MCF 10A (cell line): Measurements from ENCODE around the gene CCT2. TPM values are rescaled to one million over a fixed set of nuclear protein-coding genes. Genes with fewer than 3 reads are reported as not detected.
A peak's percentile ranks its signal among the peaks of the same experiment; 100 is the strongest.

Experiments used
- BruUV-seq: library from RNA; stranded (reverse); fragments of 400-500 nt; replicated peaks from 2 replicates; lab custom pipeline; 2021; lab: Mats Ljungman, UMichigan
- CTCF ChIA-PET: fragments of 300-600 bp; sonication (Branson Sonifier 250); formaldehyde crosslinking; extraction: SDS; loops from one replicate; lab custom pipeline; 2021; ENCODE audit warnings: antibody characterized with exemption, inconsistent platforms; lab: Yijun Ruan, JAX
- POLR2A ChIA-PET: fragments of 300-600, 350-650 bp; sonication (Branson Sonifier 250); formaldehyde crosslinking; extraction: SDS; loops from one replicate; lab custom pipeline; 2020; ENCODE audit warnings: antibody characterized with exemption, inconsistent platforms; lab: Yijun Ruan, JAX
- DNase-seq: peaks from one replicate; pipeline ENCODE4 v3.0.0-alpha.2; 2018; ENCODE audit not compliant: unreplicated experiment
- H3K27ac Mint-ChIP-seq: one replicate; pipeline ENCODE4 v1.8.0; 2022; ENCODE audit warnings: mild to moderate bottlenecking, low read depth, mixed read lengths; ENCODE audit not compliant: unreplicated experiment
- H3K27me3 Mint-ChIP-seq: one replicate; pipeline ENCODE4 v1.8.0; 2022; ENCODE audit warnings: mixed read lengths; ENCODE audit not compliant: insufficient read depth, unreplicated experiment
- H3K36me3 Mint-ChIP-seq: one replicate; pipeline ENCODE4 v1.8.0; 2022; ENCODE audit warnings: mild to moderate bottlenecking, moderate library complexity, mixed read lengths; ENCODE audit not compliant: insufficient read depth, unreplicated experiment
- H3K4me1 Mint-ChIP-seq: one replicate; pipeline ENCODE4 v1.8.0; 2022; ENCODE audit warnings: mixed read lengths; ENCODE audit not compliant: insufficient read depth, unreplicated experiment
- H3K4me3 Mint-ChIP-seq: one replicate; pipeline ENCODE4 v1.8.0; 2022; ENCODE audit warnings: mild to moderate bottlenecking, moderate library complexity, mixed read lengths; ENCODE audit not compliant: unreplicated experiment
- H3K9me3 Mint-ChIP-seq: one replicate; pipeline ENCODE4 v1.8.0; 2022; ENCODE audit warnings: mixed read lengths; ENCODE audit not compliant: unreplicated experiment
- intact Hi-C: fragments of 100-400 bp; cut with micrococcal nuclease; formaldehyde crosslinking; loops from 2 replicates; pipeline ENCODE4 v1.14.1; 2022
- total RNA-seq: library from RNA; stranded (reverse); gene quantifications from 2 replicates; pipeline ENCODE4 v1.2.3, GENCODE V29; 2022
- TF ChIP-seq, protein P1 (sequence below): fragments of 200-600 bp; IDR thresholded peaks from one replicate; pipeline ENCODE4 v1.8.0; 2022; ENCODE audit warnings: antibody characterized with exemption, mild to moderate bottlenecking; ENCODE audit not compliant: unreplicated experiment

Gene CCT2
- total RNA-seq, 1 experiment from 2014 or later = 212 TPM

- no peak overlapping the region for H3K4me3 Mint-ChIP-seq
- TF ChIP-seq, protein P1, sequence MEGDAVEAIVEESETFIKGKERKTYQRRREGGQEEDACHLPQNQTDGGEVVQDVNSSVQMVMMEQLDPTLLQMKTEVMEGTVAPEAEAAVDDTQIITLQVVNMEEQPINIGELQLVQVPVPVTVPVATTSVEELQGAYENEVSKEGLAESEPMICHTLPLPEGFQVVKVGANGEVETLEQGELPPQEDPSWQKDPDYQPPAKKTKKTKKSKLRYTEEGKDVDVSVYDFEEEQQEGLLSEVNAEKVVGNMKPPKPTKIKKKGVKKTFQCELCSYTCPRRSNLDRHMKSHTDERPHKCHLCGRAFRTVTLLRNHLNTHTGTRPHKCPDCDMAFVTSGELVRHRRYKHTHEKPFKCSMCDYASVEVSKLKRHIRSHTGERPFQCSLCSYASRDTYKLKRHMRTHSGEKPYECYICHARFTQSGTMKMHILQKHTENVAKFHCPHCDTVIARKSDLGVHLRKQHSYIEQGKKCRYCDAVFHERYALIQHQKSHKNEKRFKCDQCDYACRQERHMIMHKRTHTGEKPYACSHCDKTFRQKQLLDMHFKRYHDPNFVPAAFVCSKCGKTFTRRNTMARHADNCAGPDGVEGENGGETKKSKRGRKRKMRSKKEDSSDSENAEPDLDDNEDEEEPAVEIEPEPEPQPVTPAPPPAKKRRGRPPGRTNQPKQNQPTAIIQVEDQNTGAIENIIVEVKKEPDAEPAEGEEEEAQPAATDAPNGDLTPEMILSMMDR = no peak
- intact Hi-C loops = no loop called here
- ChIA-PET CTCF (interaction anchor here (0.8 to 4.4 kb wide), 2 partner anchors 12 to 1370 kb away, joined by 3 to 19 read pairs; no protein-coding TSS in a partner anchor), POLR2A (interaction anchor here (0.8 kb wide), 1 partner anchor 13 kb away, joined by 6 read pairs; no protein-coding TSS in a partner anchor)
- no peaks in the 10 kb centered on the region for H3K9me3 Mint-ChIP-seq
- no peak overlapping the region for H3K27ac Mint-ChIP-seq
- no peaks in the 10 kb centered on the region for H3K36me3 Mint-ChIP-seq
- H3K4me1 Mint-ChIP-seq = no peaks in the 10 kb centered on the region
- peaks cover under 1% of the 10 kb centered on the region for H3K27me3 Mint-ChIP-seq
- no TSS peak for BruUV-seq
- no peak for DNase-seq
Observed at GRCh38 chr12:69627501-69627900, 42.2 kb downstream of the CCT2 start.

- ChIA-PET CTCF (interaction anchor here (1.3 to 2.2 kb wide), 2 partner anchors 9 to 10 kb away, joined by 4 to 5 read pairs; no protein-coding TSS in a partner anchor), POLR2A (no interaction called here)
- TF ChIP-seq, protein P1 = no peak
- H3K27ac Mint-ChIP-seq = no peak overlapping the region
- no peaks in the 10 kb centered on the region for H3K4me1 Mint-ChIP-seq
- H3K27me3 Mint-ChIP-seq = no peaks in the 10 kb centered on the region
- intact Hi-C loops = loop anchor here (10.0 kb wide), 2 partner anchors 275 to 475 kb away; partner anchors contain the start of gene YEATS4
- BruUV-seq = no TSS peak
- H3K36me3 Mint-ChIP-seq = no peaks in the 10 kb centered on the region
- no peak overlapping the region for H3K4me3 Mint-ChIP-seq
- H3K9me3 Mint-ChIP-seq = no peaks in the 10 kb centered on the region
- DNase-seq = peak; percentile 27
Observed at GRCh38 chr12:69630191-69630590, 44.9 kb downstream of the CCT2 start.

- H3K27ac Mint-ChIP-seq = no peak overlapping the region
- intact Hi-C loops = loop anchor here (10.0 kb wide), 2 partner anchors 278 to 478 kb away; partner anchors contain the start of gene YEATS4
- BruUV-seq = no TSS peak
- no peaks in the 10 kb centered on the region for H3K9me3 Mint-ChIP-seq
- POLR2A ChIA-PET = no interaction called here
- no peaks in the 10 kb centered on the region for H3K36me3 Mint-ChIP-seq
- H3K4me1 Mint-ChIP-seq = no peaks in the 10 kb centered on the region
- no peaks in the 10 kb centered on the region for H3K27me3 Mint-ChIP-seq
- peak; percentile 4 for DNase-seq
- H3K4me3 Mint-ChIP-seq = no peak overlapping the region
- TF ChIP-seq, protein P1 = peak; percentile 13
- CTCF ChIA-PET = interaction anchor here (1.0 to 1.1 kb wide), 2 partner anchors 13 to 22 kb away, joined by 3 to 4 read pairs; no protein-coding TSS in a partner anchor
Observed at GRCh38 chr12:69633061-69633460, 47.8 kb downstream of the CCT2 start.

GRCh38 chr12:69639400-69640016, 54.2 kb downstream of the CCT2 start:
- POLR2A ChIA-PET = interaction anchor here (1.4 kb wide), 2 partner anchors 9 to 33 kb away, joined by 3 read pairs; no protein-coding TSS in a partner anchor
- no peaks in the 10 kb centered on the region for H3K9me3 Mint-ChIP-seq
- no peaks in the 10 kb centered on the region for H3K4me1 Mint-ChIP-seq
- no peaks in the 10 kb centered on the region for H3K27me3 Mint-ChIP-seq
- no TSS peak for BruUV-seq
- DNase-seq = peak; percentile 72
- no peaks in the 10 kb centered on the region for H3K36me3 Mint-ChIP-seq
- H3K4me3 Mint-ChIP-seq = no peak overlapping the region
- TF ChIP-seq, protein P1 = peak; percentile 62
- intact Hi-C loops = loop anchor here (1.0 to 10.0 kb wide), 5 partner anchors 69 to 485 kb away; partner anchors contain the start of gene YEATS4
- CTCF ChIA-PET = interaction anchor here (0.6 to 4.5 kb wide), 34 partner anchors 9 to 1649 kb away, joined by 3 to 54 read pairs (median 4); partner anchors contain the start of genes LRRC10 and LYZ
- no peak overlapping the region for H3K27ac Mint-ChIP-seq
